SK-N-SH treated with all-trans-retinoic acid at 6 μM for 48 hours (cell line): ENCODE data around the gene UCK1.

ENCODE experiments used
- ARNTL ChIP-seq: fragments of 450-650 bp; formaldehyde crosslinking; IDR thresholded peaks from 2 replicates; pipeline ENCODE4 v1.5.0; 2020; ENCODE audit warnings: low read depth, mild to moderate bottlenecking, moderate library complexity, borderline replicate concordance
- ZFP3 ChIP-seq: fragments of 250-450 bp; sonication (Bioruptor Pico); IDR thresholded peaks from 2 replicates; pipeline ENCODE4 v1.5.0; 2020; ENCODE audit warnings: mild to moderate bottlenecking, moderate library complexity

DNA sequence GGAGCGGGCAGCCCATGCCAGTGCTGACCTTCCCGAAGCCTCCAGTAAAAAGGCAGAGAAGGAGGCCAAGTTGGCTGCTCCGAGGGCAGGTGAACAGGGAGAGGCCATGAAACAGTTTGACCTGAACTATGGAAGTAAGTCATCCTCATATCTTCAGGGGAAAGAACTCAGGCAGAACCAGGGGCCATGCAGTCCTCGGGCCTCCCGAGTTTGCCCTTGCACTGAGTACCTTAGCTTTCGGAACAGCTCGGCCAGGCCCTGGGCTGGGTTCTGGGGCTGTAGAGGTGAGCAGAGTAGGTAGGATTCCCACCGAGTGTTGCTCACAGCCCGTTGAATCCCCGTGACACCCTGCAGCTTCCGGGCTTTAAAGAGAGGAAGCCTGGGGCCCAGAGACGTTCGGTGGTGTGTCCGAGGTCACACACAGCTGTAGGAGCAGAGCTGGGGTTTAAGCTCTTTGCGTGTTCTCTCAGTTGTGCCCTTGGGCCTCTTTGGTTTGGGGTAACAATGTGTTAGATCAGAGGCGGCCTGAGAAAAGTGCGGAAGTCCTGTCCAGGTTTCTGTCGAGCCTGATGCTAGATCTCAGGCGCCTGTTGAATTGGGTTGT, 53.1 kb downstream of the UCK1 start:
- no peak for TF ChIP-seq ZFP3 (CRISPR knock-in tag)
- TF ChIP-seq ARNTL (CRISPR knock-in tag): no peak
